GM12891 (cell line): Measurements from ENCODE around the gene RER1.

Experiments used
- DNase-seq: peaks from one replicate; pipeline ENCODE4 v3.0.0; 2011; ENCODE audit warnings: low spot score; ENCODE audit not compliant: insufficient read length
- FAIRE-seq: peaks from 2 replicates; lab custom pipeline; 2011; peaks lifted over from hg19 to GRCh38; lab: Jason Lieb, UNC
- PAX5 ChIP-seq: IDR thresholded peaks from 2 replicates; pipeline ENCODE4 v1.6.1; 2011; ENCODE audit warnings: low read length, moderate library complexity, mild to moderate bottlenecking; ENCODE audit not compliant: insufficient read depth, severe bottlenecking
- POLR2A ChIP-seq: IDR thresholded peaks from 2 replicates; pipeline ENCODE4 v1.6.1; 2011; ENCODE audit warnings: low read depth, low read length, control low read depth
- POLR2AphosphoS5 ChIP-seq: IDR thresholded peaks from 2 replicates; pipeline ENCODE4 v1.6.1; 2011; ENCODE audit warnings: low read depth, low read length, control low read depth
- POU2F2 ChIP-seq: IDR thresholded peaks from 2 replicates; pipeline ENCODE4 v1.6.1; 2011; ENCODE audit warnings: low read depth, mild to moderate bottlenecking, control low read depth, low read length, moderate library complexity
- SPI1 ChIP-seq: IDR thresholded peaks from 2 replicates; pipeline ENCODE4 v1.6.1; 2011; ENCODE audit warnings: low read depth, low read length, control low read depth
- TAF1 ChIP-seq: IDR thresholded peaks from 2 replicates; pipeline ENCODE4 v1.6.1; 2011; ENCODE audit warnings: low read depth, low read length, control low read depth

RER1 gene

GRCh38 chr1:2396476-2396875 lies 4.8 kb downstream of the RER1 start:
- no peak for DNase-seq
- TF ChIP-seq SPI1 (no peak), POLR2AphosphoS5 (no peak), PAX5 (no peak), POLR2A (no peak), POU2F2 (no peak), TAF1 (no peak)
- FAIRE-seq, result no peak

- no peak for TF ChIP-seq SPI1
- no peak for TF ChIP-seq TAF1
- no peak for TF ChIP-seq POLR2AphosphoS5
- no peak for TF ChIP-seq POLR2A
- no peak for TF ChIP-seq PAX5
- no peak for TF ChIP-seq POU2F2
- DNase-seq (no peak), FAIRE-seq (peak; percentile 31)
These were observed 5.5 kb downstream of the RER1 start for GRCh38 chr1:2397007-2397679.

GRCh38 chr1:2398871-2399270 lies 7.2 kb downstream of the RER1 start:
- FAIRE-seq, result no peak
- no peak for DNase-seq
- no peak for TF ChIP-seq POLR2AphosphoS5
- TF ChIP-seq SPI1, result no peak
- no peak for TF ChIP-seq POU2F2
- no peak for TF ChIP-seq POLR2A
- no peak for TF ChIP-seq TAF1
- no peak for TF ChIP-seq PAX5

DNA sequence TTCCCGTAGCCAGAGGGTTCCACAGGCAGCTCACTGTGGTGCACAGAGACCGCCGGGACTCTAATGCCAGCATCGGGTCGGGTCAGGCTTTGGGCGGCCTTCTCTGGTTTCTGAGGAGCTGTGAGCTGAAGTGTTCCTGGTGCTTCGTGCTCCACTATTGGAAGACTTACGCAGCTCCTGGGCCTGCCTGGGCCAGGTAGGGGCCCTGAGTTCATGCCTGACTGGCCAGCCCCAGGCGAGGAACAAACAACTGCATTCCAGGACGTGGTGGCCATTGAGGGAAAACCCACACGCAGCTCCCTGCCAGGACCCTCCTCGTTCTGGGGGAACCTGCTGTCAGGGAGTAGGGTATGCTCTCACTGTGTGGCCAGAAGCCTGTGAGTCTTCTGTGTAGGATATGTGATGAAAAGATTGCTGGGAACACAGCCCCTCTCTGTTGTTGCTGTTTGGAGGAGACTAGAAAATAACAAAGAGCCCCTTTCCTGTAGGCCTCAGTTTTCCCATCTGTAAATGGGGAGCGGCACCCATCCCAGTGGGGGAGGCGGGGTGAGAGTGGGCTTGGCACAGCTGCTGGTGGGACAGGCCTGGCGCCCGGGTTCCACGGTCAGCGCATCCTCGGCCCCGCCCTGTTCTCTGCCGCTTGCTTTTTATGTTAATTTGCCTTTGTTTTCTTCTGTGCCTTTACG lies 8.4 kb downstream of the RER1 start:
- FAIRE-seq (no peak), DNase-seq (no peak)
- TF ChIP-seq POLR2AphosphoS5 (no peak), PAX5 (no peak), SPI1 (no peak), TAF1 (no peak), POU2F2 (no peak), POLR2A (no peak)

DNA sequence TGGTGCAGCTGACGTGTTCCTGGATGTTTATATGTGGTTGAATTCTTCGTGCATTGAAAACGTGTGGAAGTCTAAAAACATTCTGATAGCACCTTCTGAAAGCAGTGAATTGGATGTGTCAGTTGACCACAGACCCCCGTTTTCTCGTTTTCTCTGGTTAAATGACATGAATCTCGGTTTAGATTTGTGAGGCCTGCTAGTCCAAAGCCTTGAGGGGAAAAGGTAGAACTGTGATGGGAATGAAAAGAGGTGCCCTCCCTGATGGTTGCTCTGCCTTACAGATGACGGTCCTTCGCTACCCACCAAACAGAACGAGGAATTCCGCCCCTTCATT lies 8.9 kb downstream of the RER1 start:
- FAIRE-seq (no peak), DNase-seq (no peak)
- no peak for TF ChIP-seq PAX5
- TF ChIP-seq POU2F2, result no peak
- no peak for TF ChIP-seq SPI1
- TF ChIP-seq POLR2A, result no peak
- no peak for TF ChIP-seq TAF1
- TF ChIP-seq POLR2AphosphoS5, result no peak

- no peak for DNase-seq
- no peak for FAIRE-seq
- no peak for TF ChIP-seq PAX5
- TF ChIP-seq POU2F2, result no peak
- no peak for TF ChIP-seq TAF1
These were observed 9.5 kb downstream of the RER1 start for GRCh38 chr1:2400950-2401649.

GRCh38 chr1:2402420-2402819 lies 10.8 kb downstream of the RER1 start:
- FAIRE-seq (no peak), DNase-seq (no peak)
- TF ChIP-seq POLR2A (peak; percentile 15; the same call in 1 of the 2 replicates), SPI1 (no peak)

GRCh38 chr1:2403273-2403672 lies 11.6 kb downstream of the RER1 start:
- DNase-seq (no peak), FAIRE-seq (no peak)
- TF ChIP-seq PAX5 (no peak), TAF1 (no peak), POU2F2 (no peak), POLR2A (no peak), SPI1 (no peak), POLR2AphosphoS5 (no peak)

GRCh38 chr1:2404142-2404889 lies 12.7 kb downstream of the RER1 start:
- DNase-seq (no peak), FAIRE-seq (no peak)
- TF ChIP-seq POLR2AphosphoS5 (peak; percentile 47; the same call in 1 of the 2 replicates), POU2F2 (no peak), POLR2A (0 out of 2 replicates have a peak, but pooled peaks have one; percentile 15), SPI1 (no peak), TAF1 (no peak)

DNA sequence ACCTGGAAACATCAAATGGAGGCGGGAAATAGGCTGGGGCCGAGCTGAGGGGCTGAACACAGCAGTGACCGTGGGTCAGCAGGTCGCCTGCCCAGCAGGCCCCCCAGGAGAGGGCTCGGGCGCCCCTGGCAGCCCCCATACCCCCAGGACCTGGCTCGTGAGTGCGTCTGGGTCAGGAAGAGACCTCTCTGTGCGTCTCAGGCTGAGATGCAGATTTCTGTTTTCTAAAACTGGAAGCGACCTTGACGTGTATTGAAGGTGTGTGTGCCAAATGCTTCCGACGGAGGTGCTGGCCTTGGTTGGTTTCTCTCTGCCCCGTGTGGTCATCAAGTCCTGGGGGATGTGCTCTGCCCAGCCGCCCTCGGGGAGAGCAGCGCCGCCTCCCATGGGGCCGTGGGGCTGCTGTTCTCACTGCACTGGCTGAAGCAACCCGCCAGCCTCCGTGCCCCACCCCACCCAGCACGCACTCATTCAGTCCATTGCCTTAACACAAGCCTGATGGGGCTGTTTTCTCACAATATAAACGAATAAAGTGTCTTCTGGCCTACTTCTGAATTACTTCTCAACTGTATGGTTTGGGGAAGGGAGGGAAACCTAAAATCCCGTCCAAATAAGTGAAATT lies 13.4 kb downstream of the RER1 start:
- no peak for DNase-seq
- FAIRE-seq, result no peak
- no peak for TF ChIP-seq TAF1
- TF ChIP-seq POLR2AphosphoS5, result no peak
- TF ChIP-seq POU2F2, result no peak
- TF ChIP-seq SPI1, result no peak
- TF ChIP-seq PAX5, result no peak
- no peak for TF ChIP-seq POLR2A
